Chondrocyte (in vitro differentiated cells): ENCODE data around the gene OR10H3. TPM values are rescaled to one million over a fixed set of nuclear protein-coding genes. Genes with fewer than 3 reads are reported as not detected.

Experiments
- DNase-seq: peaks from one replicate; pipeline ENCODE4 v3.0.0; 2021; ENCODE audit warnings: mixed read lengths, low spot score
- H3K27ac Mint-ChIP-seq: one replicate; pipeline ENCODE4 v1.8.0; 2021; ENCODE audit warnings: mild to moderate bottlenecking, moderate library complexity, mixed read lengths; ENCODE audit not compliant: unreplicated experiment
- H3K27me3 Mint-ChIP-seq: 2 replicates; pipeline ENCODE4 v1.8.0; 2021; ENCODE audit warnings: low read depth, mixed read lengths
- H3K36me3 Mint-ChIP-seq: 2 replicates; pipeline ENCODE4 v1.8.0; 2021; ENCODE audit warnings: low read depth, mixed read lengths
- H3K4me1 Mint-ChIP-seq: 2 replicates; pipeline ENCODE4 v1.8.0; 2021; ENCODE audit warnings: low read depth, mild to moderate bottlenecking, mixed read lengths
- H3K4me3 Mint-ChIP-seq: one replicate; pipeline ENCODE4 v1.8.0; 2021; ENCODE audit warnings: mild to moderate bottlenecking, moderate library complexity, mixed read lengths; ENCODE audit not compliant: unreplicated experiment
- H3K9me3 Mint-ChIP-seq: 2 replicates; pipeline ENCODE4 v1.8.0; 2021; ENCODE audit warnings: low read depth, mixed read lengths
- long read RNA-seq: library from polyadenylated mRNA; stranded (forward); transcript quantifications from one replicate; pipeline ENCODE4 v2.0.0, GENCODE V29; 2021
- total RNA-seq: library from RNA; stranded (reverse); gene quantifications from 3 replicates; pipeline ENCODE4 v1.2.1, GENCODE V29; 2021
- TF ChIP-seq, protein P1 (sequence below): fragments of 200-600 bp; sonication (generic); IDR thresholded peaks from 2 replicates; pipeline ENCODE4 v1.5.0; 2021; ENCODE audit warnings: antibody characterized with exemption, mild to moderate bottlenecking, moderate library complexity

The OR10H3 gene, protein sequence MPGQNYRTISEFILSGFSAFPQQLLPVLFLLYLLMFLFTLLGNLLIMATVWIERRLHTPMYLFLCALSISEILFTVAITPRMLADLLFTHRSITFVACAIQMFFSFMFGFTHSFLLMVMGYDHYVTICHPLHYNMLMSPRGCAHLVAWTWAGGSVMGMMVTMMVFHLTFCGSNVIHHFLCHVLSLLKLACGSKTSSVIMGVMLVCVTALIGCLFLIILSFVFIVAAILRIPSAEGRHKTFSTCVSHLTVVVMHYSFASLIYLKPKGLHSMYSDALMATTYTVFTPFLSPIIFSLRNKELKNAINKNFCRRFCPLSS
- total RNA-seq = not detected in 3 replicates
- long read RNA-seq = 0 reads

DNA sequence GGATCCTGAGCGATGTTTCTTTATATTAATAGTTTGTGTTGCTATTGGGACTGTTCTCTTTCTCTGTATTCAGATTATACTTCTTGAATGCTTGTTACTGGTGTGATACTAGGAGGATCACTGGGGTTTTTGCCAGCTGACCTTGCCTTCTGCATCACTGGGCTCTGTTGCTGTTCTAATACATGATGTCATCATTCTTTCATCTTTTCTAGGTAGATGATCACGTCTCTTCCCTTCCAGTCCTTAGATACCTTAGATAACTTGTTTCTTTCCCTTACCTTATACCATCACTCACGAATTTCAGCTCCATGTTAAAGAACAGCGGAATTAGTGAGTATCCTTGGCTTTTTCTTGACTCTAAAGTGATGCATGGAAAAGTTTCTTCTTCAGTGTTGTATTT, at the start of gene OR10H3:
TSS of gene OR10H3 (plus strand) at position 264 of the 400 bp plus-strand sequence. CDS start 3,408 bp downstream, outside the sequence.
- peaks cover 25% of the 10 kb centered on the region for H3K9me3 Mint-ChIP-seq

DNA sequence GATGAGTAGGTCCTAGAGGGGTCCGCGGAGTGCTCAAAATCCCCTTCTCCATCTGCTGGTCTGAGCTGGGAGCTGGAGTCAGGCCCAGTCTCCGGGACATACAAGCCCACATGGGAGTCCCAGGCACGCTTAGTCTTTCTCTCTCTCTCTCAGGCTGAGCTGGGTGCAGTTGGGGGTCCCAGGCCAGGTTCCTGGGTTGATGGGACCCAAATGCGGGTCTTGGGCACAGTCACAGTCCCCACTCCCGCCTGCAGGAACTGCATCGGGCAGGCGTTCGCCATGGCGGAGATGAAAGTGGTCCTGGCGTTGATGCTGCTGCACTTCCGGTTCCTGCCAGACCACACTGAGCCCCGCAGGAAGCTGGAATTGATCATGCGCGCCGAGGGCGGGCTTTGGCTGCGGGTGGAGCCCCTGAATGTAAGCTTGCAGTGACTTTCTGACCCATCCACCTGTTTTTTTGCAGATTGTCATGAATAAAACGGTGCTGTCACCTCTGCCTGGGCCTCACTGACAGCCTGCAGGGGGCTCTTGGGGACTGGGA, 41.1 kb upstream of the OR10H3 start:
- Mint-ChIP-seq H3K36me3 (no peaks in the 10 kb centered on the region), H3K4me1 (no peaks in the 10 kb centered on the region), H3K9me3 (peaks cover 13% of the 10 kb centered on the region), H3K27me3 (no peaks in the 10 kb centered on the region), H3K4me3 (no peak overlapping the region), H3K27ac (no peak overlapping the region)
- DNase-seq = peak; percentile 59
- TF ChIP-seq, protein P1, sequence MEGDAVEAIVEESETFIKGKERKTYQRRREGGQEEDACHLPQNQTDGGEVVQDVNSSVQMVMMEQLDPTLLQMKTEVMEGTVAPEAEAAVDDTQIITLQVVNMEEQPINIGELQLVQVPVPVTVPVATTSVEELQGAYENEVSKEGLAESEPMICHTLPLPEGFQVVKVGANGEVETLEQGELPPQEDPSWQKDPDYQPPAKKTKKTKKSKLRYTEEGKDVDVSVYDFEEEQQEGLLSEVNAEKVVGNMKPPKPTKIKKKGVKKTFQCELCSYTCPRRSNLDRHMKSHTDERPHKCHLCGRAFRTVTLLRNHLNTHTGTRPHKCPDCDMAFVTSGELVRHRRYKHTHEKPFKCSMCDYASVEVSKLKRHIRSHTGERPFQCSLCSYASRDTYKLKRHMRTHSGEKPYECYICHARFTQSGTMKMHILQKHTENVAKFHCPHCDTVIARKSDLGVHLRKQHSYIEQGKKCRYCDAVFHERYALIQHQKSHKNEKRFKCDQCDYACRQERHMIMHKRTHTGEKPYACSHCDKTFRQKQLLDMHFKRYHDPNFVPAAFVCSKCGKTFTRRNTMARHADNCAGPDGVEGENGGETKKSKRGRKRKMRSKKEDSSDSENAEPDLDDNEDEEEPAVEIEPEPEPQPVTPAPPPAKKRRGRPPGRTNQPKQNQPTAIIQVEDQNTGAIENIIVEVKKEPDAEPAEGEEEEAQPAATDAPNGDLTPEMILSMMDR = no peak

More for the DNA sequence above, at the start of gene OR10H3:
- TF ChIP-seq, protein P1 = no peak
- DNase-seq = no peak
- Mint-ChIP-seq H3K27ac (no peak within 1 kb of the TSS), H3K36me3 (no peaks in the 10 kb centered on the region), H3K4me3 (no peak within 1 kb of the TSS), H3K4me1 (no peaks in the 10 kb centered on the region), H3K27me3 (peaks cover 2% of the 10 kb centered on the region)

DNA sequence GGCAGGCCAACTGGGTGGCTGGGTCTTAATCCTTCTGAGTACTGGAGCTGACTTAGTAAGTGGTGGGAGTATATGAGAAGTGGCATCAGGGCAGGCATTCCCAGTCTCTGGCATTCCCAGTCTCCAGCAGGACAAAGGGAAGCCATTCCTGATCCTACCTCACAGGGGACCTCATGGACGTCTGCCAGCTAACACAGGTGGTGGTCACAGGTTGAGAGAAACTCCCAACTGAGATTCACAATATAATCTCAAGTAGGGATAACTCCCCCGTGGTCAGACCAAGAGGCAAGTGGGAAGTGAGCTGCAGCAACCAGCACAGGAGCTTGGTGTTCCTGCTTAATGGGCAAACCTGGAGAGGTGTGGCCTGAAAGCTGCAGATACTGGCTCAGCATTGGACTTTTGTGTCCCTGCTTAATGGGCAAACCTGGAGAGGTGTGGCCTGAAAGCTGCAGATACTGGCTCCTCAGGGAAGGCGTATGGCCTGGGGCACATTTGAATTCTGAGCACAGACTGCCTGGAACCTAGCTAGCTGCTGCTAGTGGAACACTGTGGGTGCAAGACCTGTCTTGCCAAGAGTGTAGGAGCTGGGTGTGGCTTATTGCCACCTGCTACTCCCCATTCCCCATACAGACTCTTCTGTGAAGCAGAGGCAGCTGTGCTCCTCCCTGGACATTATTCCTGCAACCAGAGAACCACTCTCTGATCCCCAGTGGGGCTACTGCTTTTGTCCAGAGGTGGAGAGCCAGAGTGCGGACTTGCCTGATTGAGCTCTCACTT, 35.8 kb upstream of the OR10H3 start:
- TF ChIP-seq, protein P1 = no peak
- Mint-ChIP-seq H3K4me1 (no peaks in the 10 kb centered on the region), H3K27ac (no peak overlapping the region), H3K4me3 (no peak overlapping the region), H3K9me3 (peaks cover 23% of the 10 kb centered on the region), H3K27me3 (no peaks in the 10 kb centered on the region), H3K36me3 (no peaks in the 10 kb centered on the region)
- DNase-seq = no peak

DNA sequence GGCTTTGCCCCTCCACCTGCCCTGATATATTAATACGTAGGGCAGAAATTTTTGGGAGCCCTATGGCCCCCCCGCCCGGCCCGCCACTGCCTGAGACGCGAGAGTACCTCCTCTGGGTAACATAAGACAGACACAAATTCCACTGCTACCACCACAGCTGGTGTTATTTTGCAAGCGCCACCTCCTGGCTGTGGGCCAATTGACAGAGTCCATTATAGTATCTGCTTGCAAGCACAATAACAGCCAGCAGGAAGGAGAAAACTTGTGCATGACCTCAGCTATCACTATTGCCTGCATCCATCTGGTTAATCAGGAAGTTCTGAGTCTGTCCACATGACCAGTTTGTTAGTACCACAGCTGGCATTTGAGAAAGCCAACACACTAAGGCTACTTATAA, 35.3 kb upstream of the OR10H3 start:
- H3K36me3 Mint-ChIP-seq = no peaks in the 10 kb centered on the region
- H3K9me3 Mint-ChIP-seq = peaks cover 26% of the 10 kb centered on the region
- TF ChIP-seq, protein P1 = no peak
- no peak for DNase-seq
- H3K27ac Mint-ChIP-seq = no peak overlapping the region
- H3K27me3 Mint-ChIP-seq = no peaks in the 10 kb centered on the region
- H3K4me3 Mint-ChIP-seq = no peak overlapping the region
- H3K4me1 Mint-ChIP-seq = no peaks in the 10 kb centered on the region

DNA sequence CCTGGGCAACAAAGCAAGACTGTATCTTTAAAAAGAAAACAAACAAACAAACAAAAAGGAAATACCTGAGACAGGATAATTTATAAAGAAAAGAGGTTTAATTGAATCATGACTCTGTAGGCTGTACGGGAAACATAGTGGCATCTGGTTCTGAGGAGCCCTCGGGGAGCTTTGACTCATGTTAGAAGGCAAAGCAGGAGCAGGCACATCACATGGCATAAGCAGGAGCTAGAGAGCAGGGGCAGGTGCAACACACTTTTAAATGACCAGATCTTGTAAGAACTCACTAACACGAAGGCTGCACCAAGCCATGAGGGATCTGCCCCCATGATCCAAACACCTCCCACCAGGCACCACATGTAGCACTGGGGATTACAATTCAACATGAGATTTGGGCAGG, 23.1 kb upstream of the OR10H3 start:
- Mint-ChIP-seq H3K4me1 (no peaks in the 10 kb centered on the region), H3K9me3 (peaks cover 48% of the 10 kb centered on the region)

More for the DNA sequence above, 23.1 kb upstream of the OR10H3 start:
- Mint-ChIP-seq H3K27ac (no peak overlapping the region), H3K4me3 (no peak overlapping the region), H3K27me3 (no peaks in the 10 kb centered on the region), H3K36me3 (no peaks in the 10 kb centered on the region)
- DNase-seq = no peak
- TF ChIP-seq, protein P1 = no peak
